GM12878 (cell line): ENCODE measurements around the gene PTGS1. TPM values are rescaled to one million over a fixed set of nuclear protein-coding genes. Genes with fewer than 3 reads are reported as not detected.

Experiments
- BCLAF1 ChIP-seq: fragments of 450-650 bp; IDR thresholded peaks from 2 replicates; pipeline ENCODE4 v1.6.1; 2017; ENCODE audit warnings: antibody characterized with exemption, mild to moderate bottlenecking, moderate library complexity
- E2F4 ChIP-seq: IDR thresholded peaks from 2 replicates; pipeline ENCODE4 v1.6.1; 2012; ENCODE audit warnings: low read depth, low read length, improper control_type of control experiment
- NR2C1 ChIP-seq: fragments of 450-650 bp; IDR thresholded peaks from 2 replicates; pipeline ENCODE4 v1.6.1; 2017; ENCODE audit warnings: antibody characterized with exemption, mild to moderate bottlenecking, moderate library complexity
- RB1 ChIP-seq: fragments of 450-650 bp; formaldehyde crosslinking; IDR thresholded peaks from 2 replicates; pipeline ENCODE4 v1.6.1; 2017; ENCODE audit warnings: mild to moderate bottlenecking, borderline replicate concordance
- RFX5 ChIP-seq: IDR thresholded peaks from 2 replicates; pipeline ENCODE4 v1.6.1; 2011; ENCODE audit warnings: low read depth, low read length, improper control_type of control experiment
- SKIL ChIP-seq: fragments of 450-650 bp; IDR thresholded peaks from 2 replicates; pipeline ENCODE4 v1.6.1; 2017; ENCODE audit warnings: mild to moderate bottlenecking, low read depth, inconsistent platforms; ENCODE audit not compliant: poor library complexity, severe bottlenecking
- STAT1 ChIP-seq: fragments of 450-650 bp; conservative IDR thresholded peaks from 2 replicates; pipeline ENCODE4 v1.6.1; 2014; ENCODE audit warnings: antibody characterized with exemption, mild to moderate bottlenecking
- STAT3 ChIP-seq: IDR thresholded peaks from 2 replicates; pipeline ENCODE4 v1.6.1; 2011; ENCODE audit warnings: low read depth, low read length, improper control_type of control experiment
- YBX1 ChIP-seq: fragments of 450-650 bp; IDR thresholded peaks from 2 replicates; pipeline ENCODE4 v1.6.1; 2016; ENCODE audit warnings: antibody characterized with exemption
- ZBED1 ChIP-seq: IDR thresholded peaks from 2 replicates; pipeline ENCODE4 v1.6.1; 2016; ENCODE audit warnings: borderline replicate concordance
- ZNF217 ChIP-seq: fragments of 450-650 bp; IDR thresholded peaks from 2 replicates; pipeline ENCODE4 v1.6.1; 2017; ENCODE audit warnings: antibody characterized with exemption, mild to moderate bottlenecking
- polyA plus RNA-seq, 11 experiments: library from polyadenylated mRNA; depleted of rRNA in 4 of 11; unstranded in 6 of 11; stranded (reverse) in 5 of 11; fragments of >200 nt; fragmentation: Nextera tagmentation in 4 of 11; fragmentation: Illumina TruSeq in 1 of 11; extraction: Ambion mirVana in 4 of 11; extraction: Trizol in 1 of 11; gene quantifications; 1 replicate in 1 of 11; 2 replicates in 10 of 11; pipeline versions ENCODE4 v1.2.1 to v1.2.3, GENCODE V29; 2011 to 2016; ENCODE audit warnings: inconsistent platforms in 2 of 11, missing spikeins in 2 of 11, low read depth in 1 of 11
- total RNA-seq, 4 experiments: library from RNA; depleted of rRNA in 3 of 4; stranded (reverse); fragments of >200 nt in 3 of 4; fragmentation: Illumina TruSeq in 1 of 4; extraction: Trizol in 1 of 4; gene quantifications; 2 replicates each; pipeline versions ENCODE4 v1.2.1 to v1.2.3, GENCODE V29; 2013 to 2021

Gene PTGS1
- total and polyA plus RNA-seq, 10 of the 15 experiments (the other 5 are each of a cell fraction or from before 2014, with no cell fraction given), result 0.16 to 2.8 (median 0.96) TPM

- TF ChIP-seq SKIL (no peak), RB1 (no peak), BCLAF1 (no peak), STAT3 (no peak), NR2C1 (no peak), YBX1 (no peak), ZNF217 (no peak), E2F4 (no peak), STAT1 (no peak), ZBED1 (no peak), RFX5 (no peak)
These were observed 49.5 kb downstream of the PTGS1 start (continued) for GRCh38 chr9:122420315-122420714.
